Endothelial cell of umbilical vein (primary cell): ENCODE data around the gene RNASEH2B. TPM values are rescaled to one million over a fixed set of nuclear protein-coding genes. Genes with fewer than 3 reads are reported as not detected.

ENCODE experiments used
- BruUV-seq: library from RNA; stranded (reverse); fragments of 400-500 nt; replicated peaks from 2 replicates; lab custom pipeline; 2021; lab: Mats Ljungman, UMichigan
- CTCF ChIA-PET: fragments of 300-600, 350-600 bp; sonication (Branson Sonifier 250); formaldehyde crosslinking; loops from one replicate; lab custom pipeline; 2021; ENCODE audit warnings: antibody characterized with exemption, inconsistent platforms; lab: Charles Lee
- POLR2A ChIA-PET: fragments of 300-600, 350-600 bp; sonication (Branson Sonifier 250); formaldehyde crosslinking; loops from one replicate; lab custom pipeline; 2021; ENCODE audit warnings: antibody characterized with exemption, inconsistent platforms; lab: Charles Lee
- DNase-seq: peaks from one replicate; pipeline ENCODE4 v3.0.0-alpha.2; 2011; ENCODE audit warnings: low read depth, low spot score
- FAIRE-seq: peaks from 2 replicates; lab custom pipeline; 2011; peaks lifted over from hg19 to GRCh38; lab: Jason Lieb, UNC
- H2AFZ ChIP-seq: 2 replicates; pipeline ENCODE4 v1.6.0; 2012; ENCODE audit warnings: low read depth, low read length, control low read depth, inconsistent platforms
- H3K27ac ChIP-seq: 2 replicates; pipeline ENCODE4 v1.5.1; 2011; ENCODE audit warnings: low read depth, mild to moderate bottlenecking, control low read depth, low read length, moderate library complexity; ENCODE audit not compliant: insufficient read depth
- H3K27me3 ChIP-seq, 2 experiments: 2 replicates each; pipeline versions ENCODE4 v1.6.0 to v1.6.1; 2011; ENCODE audit warnings: low read length in 2 of 2, mixed read lengths in 1 of 2; ENCODE audit not compliant: control insufficient read depth in 2 of 2, insufficient read depth in 2 of 2
- H3K36me3 ChIP-seq, 2 experiments: 2 replicates in 1 of 2; 3 replicates in 1 of 2; pipeline ENCODE4 v1.5.1; 2011; ENCODE audit warnings: low read length in 2 of 2, mild to moderate bottlenecking in 1 of 2, moderate library complexity in 1 of 2; ENCODE audit not compliant: control insufficient read depth in 2 of 2, insufficient read depth in 2 of 2; ENCODE audit errors: extremely low read depth in 1 of 2
- H3K4me1 ChIP-seq: 3 replicates; pipeline ENCODE4 v1.5.1; 2011; ENCODE audit warnings: mild to moderate bottlenecking, low read length; ENCODE audit not compliant: control insufficient read depth, insufficient read depth; ENCODE audit errors: extremely low read depth
- H3K4me2 ChIP-seq: 2 replicates; pipeline ENCODE4 v1.6.1; 2011; ENCODE audit warnings: low read length, control low read depth, mixed read lengths; ENCODE audit not compliant: insufficient read depth
- H3K4me3 ChIP-seq, 3 experiments: fragments of 200-600 bp in 1 of 3; sonication (generic), shearing (Covaris generic) in 1 of 3; replicated peaks in 1 of 3; 2 replicates each; pipeline ENCODE4 v1.5.1; 2011 to 2016; ENCODE audit warnings: control low read depth in 3 of 3, low read length in 3 of 3, mild to moderate bottlenecking in 2 of 3, inconsistent platforms in 1 of 3, low read depth in 1 of 3, moderate library complexity in 1 of 3; ENCODE audit not compliant: insufficient read depth in 1 of 3
- H3K79me2 ChIP-seq: 2 replicates; pipeline ENCODE4 v1.6.0; 2012; ENCODE audit warnings: low read length, inconsistent platforms; ENCODE audit not compliant: control insufficient read depth, insufficient read depth
- H3K9ac ChIP-seq: replicated peaks from 2 replicates; pipeline ENCODE3; 2011; ENCODE audit warnings: low read length, control low read depth; ENCODE audit not compliant: insufficient read depth; ENCODE audit errors: extremely low read depth
- H3K9me1 ChIP-seq: replicated peaks from 3 replicates; pipeline ENCODE4 v1.6.0; 2011; ENCODE audit warnings: mild to moderate bottlenecking, low read length; ENCODE audit not compliant: control insufficient read depth, insufficient read depth; ENCODE audit errors: extremely low read depth
- H3K9me3 ChIP-seq: replicated peaks from 2 replicates; pipeline ENCODE4 v1.5.1; 2012; ENCODE audit warnings: low read length, inconsistent platforms; ENCODE audit not compliant: control insufficient read depth, insufficient read depth
- H4K20me1 ChIP-seq: replicated peaks from 2 replicates; pipeline ENCODE3; 2011; ENCODE audit warnings: mild to moderate bottlenecking, low read length; ENCODE audit not compliant: control insufficient read depth, insufficient read depth; ENCODE audit errors: extremely low read depth
- CTCF ChIP-seq, 2 donors: IDR thresholded peaks; 1 replicate in 1 of 2; 2 replicates in 1 of 2; pipeline ENCODE4 v1.5.1; 2011; ENCODE audit warnings: low read length in 2 of 2, mild to moderate bottlenecking in 2 of 2, moderate library complexity in 2 of 2, control low read depth in 1 of 2, inconsistent platforms in 1 of 2, low read depth in 1 of 2; ENCODE audit not compliant: insufficient read depth in 1 of 2; ENCODE audit errors: extremely low read depth in 1 of 2
- EZH2 ChIP-seq: IDR thresholded peaks from 2 replicates; pipeline ENCODE4 v1.6.1; 2012; ENCODE audit warnings: borderline replicate concordance, low read depth, mild to moderate bottlenecking, moderate library complexity, low read length, inconsistent platforms; ENCODE audit not compliant: severe bottlenecking
- FOS ChIP-seq: IDR thresholded peaks from 2 replicates; pipeline ENCODE4 v1.6.1; 2011; ENCODE audit warnings: mild to moderate bottlenecking, low read length, moderate library complexity, borderline replicate concordance; ENCODE audit not compliant: insufficient read depth
- GATA2 ChIP-seq: IDR thresholded peaks from 2 replicates; pipeline ENCODE4 v1.7.0; 2011; ENCODE audit warnings: low read depth, mild to moderate bottlenecking, moderate library complexity, mixed read lengths, low read length; ENCODE audit not compliant: insufficient read length, insufficient read depth
- JUN ChIP-seq: IDR thresholded peaks from 2 replicates; pipeline ENCODE4 v1.6.1; 2011; ENCODE audit warnings: borderline replicate concordance, low read depth; ENCODE audit not compliant: insufficient read length, insufficient read depth
- MAX ChIP-seq: IDR thresholded peaks from 2 replicates; pipeline ENCODE4 v1.6.1; 2011; ENCODE audit not compliant: insufficient read depth, insufficient read length
- MYC ChIP-seq: IDR thresholded peaks from one replicate; pipeline ENCODE4 v1.6.1; 2011; ENCODE audit warnings: mild to moderate bottlenecking, low read depth, low read length
- POLR2A ChIP-seq: IDR thresholded peaks from 2 replicates; pipeline ENCODE4 v1.6.1; 2012; ENCODE audit warnings: low read depth, mild to moderate bottlenecking, control low read depth, low read length
- POLR2AphosphoS5 ChIP-seq: IDR thresholded peaks from 2 replicates; pipeline ENCODE4 v1.6.1; 2012; ENCODE audit warnings: low read depth, mild to moderate bottlenecking, control low read depth, low read length, moderate library complexity; ENCODE audit not compliant: insufficient read depth
- dilution Hi-C: fragments of 300-500 bp; cut with MboI; formaldehyde crosslinking; loops from one replicate; pipeline ENCODE4 v1.15.0; 2019; ENCODE audit warnings: low sequenced_read_pairs; ENCODE audit not compliant: extremely low pct_ligation_motif_present
- intact Hi-C: fragments of 100-400 bp; cut with micrococcal nuclease; formaldehyde crosslinking; loops from one replicate; pipeline ENCODE4 v1.10.0; 2022
- polyA plus RNA-seq, 4 experiments: library from polyadenylated mRNA; depleted of rRNA in 3 of 4; stranded (reverse) in 3 of 4; unstranded in 1 of 4; fragments of >200 nt; gene quantifications; 2 replicates each; pipeline versions ENCODE4 v1.2.1 to v1.2.3, GENCODE V29; 2011 to 2012; ENCODE audit warnings: missing spikeins in 1 of 4
- total RNA-seq: library from RNA; stranded (reverse); gene quantifications from 2 replicates; pipeline ENCODE4 v1.2.3, GENCODE V29; 2021

Gene RNASEH2B
- total and polyA plus RNA-seq, 2 donors (not counting 3 experiments of a cell fraction or from before 2014, with no cell fraction given), result 8.9 to 25.1 TPM

GRCh38 chr13:50893211-50893852 is 16.3 kb upstream of the RNASEH2B start:
- intact Hi-C loops, result no loop called here
- no peaks in the 10 kb centered on the region for H3K9me3 ChIP-seq
- no peak overlapping the region for H3K27ac ChIP-seq
- H3K4me1 ChIP-seq, result no peaks in the 10 kb centered on the region
- no peaks in the 10 kb centered on the region for H3K9me1 ChIP-seq
- no peak overlapping the region for H2AFZ ChIP-seq
- TF ChIP-seq MAX (no peak), POLR2AphosphoS5 (no peak), GATA2 (no peak), FOS (no peak), POLR2A (no peak), JUN (no peak), MYC (no peak), CTCF (IDR thresholded peaks at IDR 0.05; ENCODE audit: extremely low read depth in 1 of 2, insufficient read depth in 1 of 2, low read depth in 1 of 2, low read length in 2 of 2) (no peak), EZH2 (no peak)
- POLR2A ChIA-PET, result no interaction called here
- no peaks in the 10 kb centered on the region for H3K36me3 ChIP-seq
- peaks cover 9 to 23% of the 10 kb centered on the region in 2 experiments for H3K27me3 ChIP-seq
- CTCF ChIA-PET, result interaction anchor here (0.6 to 2.2 kb wide), 2 partner anchors 18 to 281 kb away, joined by 3 to 6 read pairs; no protein-coding TSS in a partner anchor
- dilution Hi-C loops, result no loop called here
- no peaks in the 10 kb centered on the region for H3K79me2 ChIP-seq
- no peak for FAIRE-seq
- no peak for DNase-seq
- H4K20me1 ChIP-seq, result no peaks in the 10 kb centered on the region
- H3K4me2 ChIP-seq, result no peak overlapping the region
- H3K9ac ChIP-seq, result no peak overlapping the region
- no peak overlapping the region for H3K4me3 ChIP-seq
- no TSS peak for BruUV-seq
